ENCODE measurements around the gene STAM. TPM values are rescaled to one million over a fixed set of nuclear protein-coding genes. Genes with fewer than 3 reads are reported as not detected.

The STAM gene
- total RNA-seq, 1 donor from 2014 or later = 26.6 TPM

- Mint-ChIP-seq H3K27me3 (ENCODE audit: unreplicated experiment) (no peaks in the 10 kb centered on the region), H3K4me1 (ENCODE audit: unreplicated experiment) (peaks cover 79% of the 10 kb centered on the region), H3K9me3 (ENCODE audit: unreplicated experiment) (no peaks in the 10 kb centered on the region), H3K36me3 (ENCODE audit: unreplicated experiment) (peaks cover 2% of the 10 kb centered on the region), H3K4me3 (ENCODE audit: unreplicated experiment) (peak overlapping the region; percentile 49), H3K27ac (ENCODE audit: unreplicated experiment) (peak overlapping the region; percentile 88)
- no peak for DNase-seq (ENCODE audit: extremely low spot score, unreplicated experiment)
- no peak for TF ChIP-seq CTCF (IDR thresholded peaks at IDR 0.05)
These were observed 29.6 kb downstream of the STAM start for GRCh38 chr10:17673471-17674061.

- DNase-seq (ENCODE audit: extremely low spot score, unreplicated experiment) = no peak
- H3K4me1 Mint-ChIP-seq (ENCODE audit: unreplicated experiment) = peaks cover 69% of the 10 kb centered on the region
- no peak overlapping the region for H3K4me3 Mint-ChIP-seq (ENCODE audit: unreplicated experiment)
- H3K9me3 Mint-ChIP-seq (ENCODE audit: unreplicated experiment) = peaks cover 5% of the 10 kb centered on the region
- no peak for TF ChIP-seq CTCF (IDR thresholded peaks at IDR 0.05)
- H3K27me3 Mint-ChIP-seq (ENCODE audit: unreplicated experiment) = no peaks in the 10 kb centered on the region
- H3K36me3 Mint-ChIP-seq (ENCODE audit: unreplicated experiment) = peaks cover 6% of the 10 kb centered on the region
- peak overlapping the region; percentile 88 for H3K27ac Mint-ChIP-seq (ENCODE audit: unreplicated experiment)
These were observed 30.6 kb downstream of the STAM start for GRCh38 chr10:17674566-17674965.

- Mint-ChIP-seq H3K4me3 (ENCODE audit: unreplicated experiment) (no peak overlapping the region), H3K9me3 (ENCODE audit: unreplicated experiment) (peaks cover 12% of the 10 kb centered on the region), H3K27me3 (ENCODE audit: unreplicated experiment) (no peaks in the 10 kb centered on the region), H3K36me3 (ENCODE audit: unreplicated experiment) (peaks cover 10% of the 10 kb centered on the region), H3K4me1 (ENCODE audit: unreplicated experiment) (peaks cover 58% of the 10 kb centered on the region), H3K27ac (ENCODE audit: unreplicated experiment) (no peak overlapping the region)
- no peak for TF ChIP-seq CTCF (IDR thresholded peaks at IDR 0.05)
- no peak for DNase-seq (ENCODE audit: extremely low spot score, unreplicated experiment)
These were observed 31.7 kb downstream of the STAM start for GRCh38 chr10:17675638-17676037.

- Mint-ChIP-seq H3K4me3 (ENCODE audit: unreplicated experiment) (no peak overlapping the region), H3K36me3 (ENCODE audit: unreplicated experiment) (peaks cover 10% of the 10 kb centered on the region), H3K27me3 (ENCODE audit: unreplicated experiment) (no peaks in the 10 kb centered on the region), H3K4me1 (ENCODE audit: unreplicated experiment) (peaks cover 49% of the 10 kb centered on the region), H3K9me3 (ENCODE audit: unreplicated experiment) (peaks cover 12% of the 10 kb centered on the region), H3K27ac (ENCODE audit: unreplicated experiment) (no peak overlapping the region)
- TF ChIP-seq CTCF (IDR thresholded peaks at IDR 0.05) = no peak
- DNase-seq (ENCODE audit: extremely low spot score, unreplicated experiment) = no peak
These were observed 33.0 kb downstream of the STAM start for GRCh38 chr10:17676919-17677318.

GRCh38 chr10:17682236-17682946, 38.4 kb downstream of the STAM start:
- Mint-ChIP-seq H3K4me1 (ENCODE audit: unreplicated experiment) (peaks cover 25% of the 10 kb centered on the region), H3K4me3 (ENCODE audit: unreplicated experiment) (no peak overlapping the region), H3K36me3 (ENCODE audit: unreplicated experiment) (peaks cover 18% of the 10 kb centered on the region), H3K27ac (ENCODE audit: unreplicated experiment) (peak overlapping the region; percentile 58), H3K27me3 (ENCODE audit: unreplicated experiment) (no peaks in the 10 kb centered on the region), H3K9me3 (ENCODE audit: unreplicated experiment) (peaks cover 12% of the 10 kb centered on the region)
- no peak for DNase-seq (ENCODE audit: extremely low spot score, unreplicated experiment)
- TF ChIP-seq CTCF (IDR thresholded peaks at IDR 0.05) = no peak
